K562 (cell line): ENCODE results near the gene FAM117A. TPM values are rescaled to one million over a fixed set of nuclear protein-coding genes. Genes with fewer than 3 reads are reported as not detected.
A peak's percentile ranks its signal among the peaks of the same experiment; 100 is the strongest.

Experiments used
- ATAC-seq: fragments of 200-7000 bp; cut with Tn5 transposase; 3 replicates; pipeline ENCODE4 v1.9.1; 2020; ENCODE audit warnings: moderate library complexity
- BruUV-seq: library from RNA; stranded (reverse); fragments of 400-500 nt; replicated peaks from 2 replicates; lab custom pipeline; 2021; lab: Mats Ljungman, UMichigan
- CTCF ChIA-PET: fragments of 300-600 bp; formaldehyde crosslinking; extraction: SDS; loops from one replicate; lab custom pipeline; 2021; ENCODE audit warnings: low intra/inter-chr PET ratio; lab: Yijun Ruan, JAX
- POLR2A ChIA-PET: fragments of 300-600, 350-650 bp; sonication (Branson Sonifier 250); formaldehyde crosslinking; extraction: SDS; loops from one replicate; lab custom pipeline; 2021; ENCODE audit warnings: antibody characterized with exemption, inconsistent platforms; lab: Yijun Ruan, JAX
- DNase-seq, 4 experiments: peaks; one replicate each; pipeline versions ENCODE4 v3.0.0 to v3.0.0-alpha.2; 2011 to 2018; ENCODE audit warnings: low spot score in 3 of 4, mixed read lengths in 3 of 4; ENCODE audit errors: extremely low read depth in 1 of 4
- FAIRE-seq: peaks from 2 replicates; lab custom pipeline; 2011; peaks lifted over from hg19 to GRCh38; lab: Jason Lieb, UNC
- H2AFZ ChIP-seq: 2 replicates; pipeline ENCODE4 v1.6.0; 2011; ENCODE audit warnings: low read depth, low read length, control low read depth, inconsistent platforms
- H3K27ac ChIP-seq: fragments of 200-600 bp; 3 replicates; pipeline ENCODE4 v1.8.0; 2011; ENCODE audit warnings: low read depth, mild to moderate bottlenecking, control low read depth, inconsistent platforms, low read length, moderate library complexity, mixed read lengths; ENCODE audit errors: extremely low read depth
- H3K27me3 ChIP-seq, 2 experiments: fragments of 300-600 bp in 1 of 2; 2 replicates in 1 of 2; 3 replicates in 1 of 2; pipeline versions ENCODE4 v1.6.0 to v1.8.0; 2011; ENCODE audit warnings: inconsistent platforms in 2 of 2, low read length in 2 of 2, mild to moderate bottlenecking in 1 of 2, mixed read lengths in 1 of 2, moderate library complexity in 1 of 2; ENCODE audit not compliant: control insufficient read depth in 2 of 2, insufficient read depth in 2 of 2
- H3K36me3 ChIP-seq: fragments of 300-600 bp; 3 replicates; pipeline ENCODE4 v1.8.0; 2011; ENCODE audit warnings: mild to moderate bottlenecking, low read length, inconsistent platforms; ENCODE audit not compliant: control insufficient read depth, insufficient read depth
- H3K4me1 ChIP-seq, 2 experiments: fragments of 200-600 bp in 1 of 2; replicated peaks in 1 of 2; 2 replicates in 1 of 2; 3 replicates in 1 of 2; pipeline versions ENCODE4 v1.5.1 to v1.8.0; 2011; ENCODE audit warnings: inconsistent platforms in 2 of 2, low read length in 2 of 2, mild to moderate bottlenecking in 1 of 2, mixed read lengths in 1 of 2, moderate library complexity in 1 of 2; ENCODE audit not compliant: control insufficient read depth in 2 of 2, insufficient read depth in 2 of 2
- H3K4me2 ChIP-seq: 2 replicates; pipeline ENCODE4 v1.6.1; 2011; ENCODE audit warnings: low read length, control low read depth, inconsistent platforms, mixed read lengths; ENCODE audit not compliant: insufficient read depth
- H3K4me3 ChIP-seq: fragments of 200-600 bp; sonication (generic), shearing (Covaris generic); 2 replicates; pipeline ENCODE4 v1.5.1; 2016; ENCODE audit warnings: control low read depth, inconsistent platforms
- H3K79me2 ChIP-seq: fragments of 200-600 bp; 3 replicates; pipeline ENCODE4 v1.8.0; 2011; ENCODE audit warnings: low read length, inconsistent platforms; ENCODE audit not compliant: control insufficient read depth, insufficient read depth
- H3K9ac ChIP-seq, 2 experiments: 2 replicates each; pipeline versions ENCODE4 v1.6.0 to v1.6.1; 2011; ENCODE audit warnings: low read depth in 2 of 2, low read length in 2 of 2, control low read depth in 1 of 2, inconsistent platforms in 1 of 2, mild to moderate bottlenecking in 1 of 2, mixed read lengths in 1 of 2; ENCODE audit not compliant: insufficient read depth in 1 of 2
- H3K9me1 ChIP-seq: one replicate; pipeline ENCODE4 v1.6.0; 2011; ENCODE audit warnings: inconsistent platforms, mild to moderate bottlenecking, low read length, moderate library complexity; ENCODE audit not compliant: control insufficient read depth, insufficient read depth
- H3K9me3 ChIP-seq: replicated peaks from 2 replicates; pipeline ENCODE4 v1.5.1; 2011; ENCODE audit warnings: low read depth, low read length, inconsistent platforms; ENCODE audit not compliant: control insufficient read depth, insufficient read depth
- H4K20me1 ChIP-seq: replicated peaks from 2 replicates; pipeline ENCODE4 v1.6.1; 2011; ENCODE audit warnings: low read length, inconsistent platforms, mixed read lengths; ENCODE audit not compliant: control insufficient read depth, insufficient read depth
- LCOR ChIP-seq: sonication (generic); formaldehyde crosslinking; IDR thresholded peaks from 2 replicates; pipeline ENCODE4 v1.8.0; 2022; ENCODE audit warnings: mild to moderate bottlenecking, missing genetic modification reagents
- MEF2A ChIP-seq: IDR thresholded peaks from 2 replicates; pipeline ENCODE4 v1.6.1; 2011; ENCODE audit warnings: low read depth, mild to moderate bottlenecking, low read length, moderate library complexity; ENCODE audit not compliant: control insufficient read depth
- NFE2 ChIP-seq: IDR thresholded peaks from 2 replicates; pipeline ENCODE4 v1.6.1; 2014; ENCODE audit warnings: antibody characterized with exemption, low read depth
- RCOR1 ChIP-seq, 2 experiments: IDR thresholded peaks; 2 replicates each; pipeline ENCODE4 v1.6.1; 2012; ENCODE audit warnings: low read depth in 2 of 2, low read length in 2 of 2, borderline replicate concordance in 1 of 2, improper control_type of control experiment in 1 of 2
- TCF7 ChIP-seq: sonication (generic); IDR thresholded peaks from 2 replicates; pipeline ENCODE4 v1.6.1; 2016; ENCODE audit warnings: antibody characterized with exemption, borderline replicate concordance
- ZFX ChIP-seq: sonication (generic); formaldehyde crosslinking; IDR thresholded peaks from 2 replicates; pipeline ENCODE4 v1.8.0; 2022; ENCODE audit warnings: mild to moderate bottlenecking, missing genetic modification reagents, moderate library complexity
- WGBS: fragments of 100-300 bp; shearing (Covaris generic); methylation state at CpG from one replicate; pipeline ENCODE4 v1.1.6; 2016; ENCODE audit warnings: low coverage, mixed read lengths; ENCODE audit not compliant: insufficient coverage; ENCODE audit errors: missing lambda C conversion rate; 5-methylcytosine and 5-hydroxymethylcytosine counted together
- in situ Hi-C: fragments of 300-500 bp; cut with MboI; formaldehyde crosslinking; loops from 4 replicates; pipeline ENCODE4 v1.15.0; 2018; ENCODE audit warnings: inconsistent platforms, mixed read lengths
- intact Hi-C: fragments of 100-400 bp; cut with micrococcal nuclease; formaldehyde crosslinking; loops from 2 replicates; pipeline ENCODE4 v1.14.2; 2022
- polyA plus RNA-seq, 8 experiments: library from polyadenylated mRNA; depleted of rRNA in 4 of 8; stranded (reverse) in 5 of 8; unstranded in 3 of 8; fragments of >200 nt; fragmentation: Nextera tagmentation in 2 of 8; fragmentation: Illumina TruSeq in 1 of 8; extraction: Ambion mirVana in 2 of 8; extraction: Trizol in 1 of 8; gene quantifications; 2 replicates each; pipeline versions ENCODE4 v1.2.1 to v1.2.3, GENCODE V29; 2011 to 2014; ENCODE audit warnings: inconsistent platforms in 1 of 8, missing spikeins in 1 of 8
- total RNA-seq, 7 experiments: library from RNA; depleted of rRNA in 6 of 7; stranded (reverse); fragments of >200 nt in 6 of 7; fragmentation: Illumina TruSeq in 2 of 7; extraction: Trizol in 2 of 7; gene quantifications; 2 replicates each; pipeline versions ENCODE4 v1.2.1 to v1.2.3, GENCODE V29; 2011 to 2021; ENCODE audit warnings: low replicate concordance in 1 of 7
- TF ChIP-seq, protein P1 (sequence below): sonication (generic); formaldehyde crosslinking; IDR thresholded peaks from 2 replicates; pipeline ENCODE4 v1.8.0; 2022; ENCODE audit warnings: mild to moderate bottlenecking, missing genetic modification reagents, borderline replicate concordance
- TF ChIP-seq, protein P2 (sequence below): fragments of 450-650 bp; IDR thresholded peaks from 2 replicates; pipeline ENCODE4 v1.6.1; 2017; ENCODE audit warnings: antibody characterized with exemption, mild to moderate bottlenecking

The FAM117A gene
- total and polyA plus RNA-seq, 9 of the 15 experiments (the other 6 are each of a cell fraction or from before 2014, with no cell fraction given): 3.1 to 79.7 (median 36.6) TPM

DNA sequence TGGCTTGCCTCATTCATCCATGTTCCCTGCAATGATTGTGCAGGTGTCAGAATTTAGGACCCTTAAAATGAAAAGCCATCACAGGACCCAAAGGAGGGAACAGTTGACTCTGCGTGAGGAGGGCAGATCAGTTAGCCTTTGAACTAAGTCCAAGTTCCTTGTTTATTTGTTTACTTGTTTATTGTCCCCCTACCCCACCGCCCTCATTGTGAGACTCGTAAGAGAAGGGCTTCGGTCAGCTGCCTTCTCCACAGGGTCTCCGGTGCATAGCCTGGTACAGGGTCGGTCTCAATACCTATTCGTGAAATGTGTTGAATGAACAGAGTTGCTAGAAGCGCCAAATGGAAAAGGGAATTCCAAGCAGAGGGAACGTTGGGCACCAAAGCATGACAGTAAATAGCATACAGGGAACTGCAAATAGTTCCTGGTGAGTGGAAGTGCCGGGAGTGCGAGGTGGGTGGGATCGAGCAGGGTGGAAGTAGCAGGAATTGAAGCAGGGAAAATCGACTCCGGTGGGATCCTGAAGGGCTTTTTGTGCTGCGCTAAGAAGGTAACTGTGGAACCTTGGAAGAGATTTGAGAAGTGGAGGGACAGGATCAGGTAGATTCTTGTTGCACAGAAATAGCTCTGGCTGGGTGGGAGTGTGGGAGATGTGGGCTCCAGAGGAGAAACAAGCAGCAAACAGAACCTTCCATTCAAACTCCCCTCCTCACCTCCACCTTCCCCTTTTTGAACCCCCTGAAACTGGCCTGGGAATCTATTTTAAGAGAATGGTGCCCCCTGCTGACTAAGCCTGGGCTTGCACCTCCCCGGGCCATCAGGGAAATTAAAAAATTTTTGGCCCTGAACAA lies 68.9 kb downstream of the FAM117A start:
- in situ Hi-C loops: loop anchor here (5.0 kb wide), 2 partner anchors 123 to 283 kb away; partner anchors contain the start of gene PHB1
- intact Hi-C loops: loop anchor here (1.0 to 10.0 kb wide), 3 partner anchors 125 to 302 kb away; partner anchors contain the start of genes DLX3 and PHB1
- no peaks in the 10 kb centered on the region for H3K9me3 ChIP-seq
- no peaks in the 10 kb centered on the region for H3K79me2 ChIP-seq
- no peak overlapping the region for H3K4me2 ChIP-seq
- no TSS peak for BruUV-seq
- ATAC-seq (peak; percentile 64), DNase-seq (peak; percentile 57 to 68 (median 60)), FAIRE-seq (peak; percentile 78)
- no peaks in the 10 kb centered on the region; a peak in 1 of 5 replicates for H3K27me3 ChIP-seq
- H3K36me3 ChIP-seq: peaks cover under 1% of the 10 kb centered on the region; the same call in 1 of the 3 replicates
- no peaks in the 10 kb centered on the region for H3K9me1 ChIP-seq
- peaks cover 0 to 4% of the 10 kb centered on the region in 2 experiments; a peak in 1 of 5 replicates for H3K4me1 ChIP-seq
- ChIA-PET POLR2A (interaction anchor here (0.6 to 2.0 kb wide), 6 partner anchors 12 to 204 kb away, joined by 3 to 5 read pairs (median 4); partner anchors contain the start of gene SLC35B1), CTCF (interaction anchor here (0.8 to 8.1 kb wide), 6 partner anchors 13 to 399 kb away, joined by 3 to 167 read pairs (median 14); partner anchors contain the start of genes NXPH3 and SLC35B1)
- H2AFZ ChIP-seq: peak overlapping the region; percentile 66
- WGBS: 27% methylated on average over 16 of the region's 16 CpGs
- no peak overlapping the region for H3K27ac ChIP-seq
- H4K20me1 ChIP-seq: no peaks in the 10 kb centered on the region; the same call in 1 of the 2 replicates
- no peak overlapping the region for H3K4me3 ChIP-seq
- H3K9ac ChIP-seq: 0 out of 4 replicates have a peak overlapping the region, but pooled peaks of 1 of the 2 experiments have one; percentile 49
- TF ChIP-seq RCOR1 (IDR thresholded peaks at IDR 0.05; ENCODE audit: borderline replicate concordance in 1 of 2, low read depth in 2 of 2, low read length in 2 of 2) (0 out of 4 replicates have a peak, but pooled peaks of 1 of the 2 experiments have one; percentile 9), LCOR (CRISPR knock-in tag) (peak; percentile 55; the same call in 1 of the 2 replicates), NFE2 (no peak), ZFX (CRISPR knock-in tag) (0 out of 2 replicates have a peak, but pooled peaks have one; percentile 9), MEF2A (0 out of 2 replicates have a peak, but pooled peaks have one; percentile 14), TCF7 (no peak)
- TF ChIP-seq, protein P1, sequence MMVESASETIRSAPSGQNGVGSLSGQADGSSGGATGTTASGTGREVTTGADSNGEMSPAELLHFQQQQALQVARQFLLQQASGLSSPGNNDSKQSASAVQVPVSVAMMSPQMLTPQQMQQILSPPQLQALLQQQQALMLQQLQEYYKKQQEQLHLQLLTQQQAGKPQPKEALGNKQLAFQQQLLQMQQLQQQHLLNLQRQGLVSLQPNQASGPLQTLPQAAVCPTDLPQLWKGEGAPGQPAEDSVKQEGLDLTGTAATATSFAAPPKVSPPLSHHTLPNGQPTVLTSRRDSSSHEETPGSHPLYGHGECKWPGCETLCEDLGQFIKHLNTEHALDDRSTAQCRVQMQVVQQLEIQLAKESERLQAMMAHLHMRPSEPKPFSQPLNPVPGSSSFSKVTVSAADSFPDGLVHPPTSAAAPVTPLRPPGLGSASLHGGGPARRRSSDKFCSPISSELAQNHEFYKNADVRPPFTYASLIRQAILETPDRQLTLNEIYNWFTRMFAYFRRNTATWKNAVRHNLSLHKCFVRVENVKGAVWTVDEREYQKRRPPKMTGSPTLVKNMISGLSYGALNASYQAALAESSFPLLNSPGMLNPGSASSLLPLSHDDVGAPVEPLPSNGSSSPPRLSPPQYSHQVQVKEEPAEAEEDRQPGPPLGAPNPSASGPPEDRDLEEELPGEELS (CRISPR knock-in tag): no peak
- TF ChIP-seq, protein P2, sequence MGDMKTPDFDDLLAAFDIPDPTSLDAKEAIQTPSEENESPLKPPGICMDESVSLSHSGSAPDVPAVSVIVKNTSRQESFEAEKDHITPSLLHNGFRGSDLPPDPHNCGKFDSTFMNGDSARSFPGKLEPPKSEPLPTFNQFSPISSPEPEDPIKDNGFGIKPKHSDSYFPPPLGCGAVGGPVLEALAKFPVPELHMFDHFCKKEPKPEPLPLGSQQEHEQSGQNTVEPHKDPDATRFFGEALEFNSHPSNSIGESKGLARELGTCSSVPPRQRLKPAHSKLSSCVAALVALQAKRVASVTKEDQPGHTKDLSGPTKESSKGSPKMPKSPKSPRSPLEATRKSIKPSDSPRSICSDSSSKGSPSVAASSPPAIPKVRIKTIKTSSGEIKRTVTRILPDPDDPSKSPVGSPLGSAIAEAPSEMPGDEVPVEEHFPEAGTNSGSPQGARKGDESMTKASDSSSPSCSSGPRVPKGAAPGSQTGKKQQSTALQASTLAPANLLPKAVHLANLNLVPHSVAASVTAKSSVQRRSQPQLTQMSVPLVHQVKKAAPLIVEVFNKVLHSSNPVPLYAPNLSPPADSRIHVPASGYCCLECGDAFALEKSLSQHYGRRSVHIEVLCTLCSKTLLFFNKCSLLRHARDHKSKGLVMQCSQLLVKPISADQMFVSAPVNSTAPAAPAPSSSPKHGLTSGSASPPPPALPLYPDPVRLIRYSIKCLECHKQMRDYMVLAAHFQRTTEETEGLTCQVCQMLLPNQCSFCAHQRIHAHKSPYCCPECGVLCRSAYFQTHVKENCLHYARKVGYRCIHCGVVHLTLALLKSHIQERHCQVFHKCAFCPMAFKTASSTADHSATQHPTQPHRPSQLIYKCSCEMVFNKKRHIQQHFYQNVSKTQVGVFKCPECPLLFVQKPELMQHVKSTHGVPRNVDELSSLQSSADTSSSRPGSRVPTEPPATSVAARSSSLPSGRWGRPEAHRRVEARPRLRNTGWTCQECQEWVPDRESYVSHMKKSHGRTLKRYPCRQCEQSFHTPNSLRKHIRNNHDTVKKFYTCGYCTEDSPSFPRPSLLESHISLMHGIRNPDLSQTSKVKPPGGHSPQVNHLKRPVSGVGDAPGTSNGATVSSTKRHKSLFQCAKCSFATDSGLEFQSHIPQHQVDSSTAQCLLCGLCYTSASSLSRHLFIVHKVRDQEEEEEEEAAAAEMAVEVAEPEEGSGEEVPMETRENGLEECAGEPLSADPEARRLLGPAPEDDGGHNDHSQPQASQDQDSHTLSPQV: no peak
